ENCODE measurements around the gene LEAP2. TPM values are rescaled to one million over a fixed set of nuclear protein-coding genes. Genes with fewer than 3 reads are reported as not detected.

LEAP2 gene
- total RNA-seq, 1 experiment from 2014 or later = 0.36 TPM

DNA sequence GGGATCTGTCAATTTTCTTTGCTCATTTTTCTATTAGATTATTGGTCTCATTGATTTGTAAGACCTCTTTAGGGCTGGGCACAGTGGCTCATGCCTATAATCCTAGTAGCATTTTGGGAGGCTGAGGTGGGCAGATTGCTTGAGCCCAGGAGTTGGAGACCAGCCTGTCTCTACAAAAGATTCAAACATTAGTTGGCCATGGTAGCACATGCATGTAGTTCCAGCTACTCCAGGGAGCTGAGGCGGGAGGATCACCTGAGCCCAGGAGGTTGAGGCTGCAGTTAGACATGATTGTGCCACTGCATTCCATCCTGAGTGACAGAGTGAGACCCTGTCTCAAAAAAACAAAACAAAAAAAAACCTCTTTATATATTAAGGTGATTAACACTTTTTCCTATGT, 36.6 kb upstream of the LEAP2 start:
- H3K4me2 ChIP-seq (ENCODE audit: low read length) = no peak overlapping the region
- no TSS peak for BruUV-seq (replicated peaks)
- DNase-seq = no peak
- CTCF ChIA-PET = no interaction called here
- POLR2A ChIA-PET (ENCODE audit: unreplicated experiment) = interaction anchor here (0.6 kb wide), 1 partner anchor 125 kb away, joined by 5 read pairs; no protein-coding TSS in a partner anchor
- H3F3A ChIP-seq (ENCODE audit: low read length, unreplicated experiment) = no peaks in the 10 kb centered on the region
- no peaks in the 10 kb centered on the region for H3K9me3 ChIP-seq (ENCODE audit: low read length)
- H3K27ac ChIP-seq (ENCODE audit: low read length) = no peak overlapping the region
- no peak for ATAC-seq
- no peak for TF ChIP-seq EZH2phosphoT487 (IDR thresholded peaks at IDR 0.05; ENCODE audit: borderline replicate concordance, low read length)
- TF ChIP-seq CTCF (conservative IDR thresholded peaks at IDR 0.05; ENCODE audit: low read depth, low read length) = no peak
- TF ChIP-seq EZH2 (IDR thresholded peaks at IDR 0.05; ENCODE audit: low read length, unreplicated experiment) = no peak
- no peaks in the 10 kb centered on the region for H4K20me1 ChIP-seq (ENCODE audit: low read length)
- intact Hi-C loops (cut with micrococcal nuclease) = no loop called here
- H3K9ac ChIP-seq (ENCODE audit: low read length) = no peak overlapping the region
- H3K4me1 ChIP-seq (ENCODE audit: insufficient read depth, low read length) = peaks cover 32% of the 10 kb centered on the region
- H3K9me2 ChIP-seq (replicated peaks; ENCODE audit: low read length) = no peaks in the 10 kb centered on the region
- no peaks in the 10 kb centered on the region for H3K79me2 ChIP-seq (ENCODE audit: low read length)
- no peaks in the 10 kb centered on the region for H3K36me3 ChIP-seq (ENCODE audit: low read depth, low read length)
- no peak overlapping the region for H2AFZ ChIP-seq (ENCODE audit: low read length)
- no peak overlapping the region for H3K4me3 ChIP-seq (ENCODE audit: low read length)
- H3K27me3 ChIP-seq (ENCODE audit: low read length) = no peaks in the 10 kb centered on the region

DNA sequence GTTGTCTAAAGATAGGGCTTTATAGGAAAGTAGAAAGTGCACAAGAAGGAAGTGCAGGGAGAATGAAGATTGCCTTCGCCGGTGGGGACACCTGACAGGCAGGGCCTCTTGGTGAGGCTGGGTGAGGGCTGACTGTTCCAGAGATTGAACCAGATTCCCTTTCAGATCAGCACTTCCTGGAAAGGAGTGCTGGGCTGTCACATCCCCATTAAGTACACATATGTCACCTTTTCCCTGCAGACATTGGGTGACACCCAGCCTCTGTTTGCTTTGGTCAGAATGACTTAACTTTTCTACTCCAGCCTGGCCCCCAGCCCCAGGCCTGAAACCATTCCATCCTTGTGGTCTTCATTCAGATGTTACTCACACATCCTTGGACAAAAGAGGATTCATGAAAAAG, 35.6 kb upstream of the LEAP2 start:
- no peak overlapping the region for H3K4me3 ChIP-seq (ENCODE audit: low read length)
- H3K79me2 ChIP-seq (ENCODE audit: low read length) = no peaks in the 10 kb centered on the region
- H3F3A ChIP-seq (ENCODE audit: low read length, unreplicated experiment) = no peaks in the 10 kb centered on the region
- no peaks in the 10 kb centered on the region for H3K9me2 ChIP-seq (replicated peaks; ENCODE audit: low read length)
- DNase-seq = peak; percentile 48
- intact Hi-C loops (cut with micrococcal nuclease) = no loop called here
- H3K27me3 ChIP-seq (ENCODE audit: low read length) = no peaks in the 10 kb centered on the region
- H3K27ac ChIP-seq (ENCODE audit: low read length) = no peak overlapping the region
- TF ChIP-seq EZH2phosphoT487 (IDR thresholded peaks at IDR 0.05; ENCODE audit: borderline replicate concordance, low read length) = no peak
- no peak for TF ChIP-seq CTCF (conservative IDR thresholded peaks at IDR 0.05; ENCODE audit: low read depth, low read length)
- no peak for TF ChIP-seq EZH2 (IDR thresholded peaks at IDR 0.05; ENCODE audit: low read length, unreplicated experiment)
- POLR2A ChIA-PET (ENCODE audit: unreplicated experiment) = no interaction called here
- no peaks in the 10 kb centered on the region for H3K36me3 ChIP-seq (ENCODE audit: low read depth, low read length)
- CTCF ChIA-PET = no interaction called here
- no TSS peak for BruUV-seq (replicated peaks)
- no peak overlapping the region for H3K4me2 ChIP-seq (ENCODE audit: low read length)
- no peak overlapping the region for H3K9ac ChIP-seq (ENCODE audit: low read length)
- H3K4me1 ChIP-seq (ENCODE audit: insufficient read depth, low read length) = peaks cover 32% of the 10 kb centered on the region
- H3K9me3 ChIP-seq (ENCODE audit: low read length) = no peaks in the 10 kb centered on the region
- no peak overlapping the region for H2AFZ ChIP-seq (ENCODE audit: low read length)
- H4K20me1 ChIP-seq (ENCODE audit: low read length) = no peaks in the 10 kb centered on the region
- ATAC-seq = peak; percentile 76

DNA sequence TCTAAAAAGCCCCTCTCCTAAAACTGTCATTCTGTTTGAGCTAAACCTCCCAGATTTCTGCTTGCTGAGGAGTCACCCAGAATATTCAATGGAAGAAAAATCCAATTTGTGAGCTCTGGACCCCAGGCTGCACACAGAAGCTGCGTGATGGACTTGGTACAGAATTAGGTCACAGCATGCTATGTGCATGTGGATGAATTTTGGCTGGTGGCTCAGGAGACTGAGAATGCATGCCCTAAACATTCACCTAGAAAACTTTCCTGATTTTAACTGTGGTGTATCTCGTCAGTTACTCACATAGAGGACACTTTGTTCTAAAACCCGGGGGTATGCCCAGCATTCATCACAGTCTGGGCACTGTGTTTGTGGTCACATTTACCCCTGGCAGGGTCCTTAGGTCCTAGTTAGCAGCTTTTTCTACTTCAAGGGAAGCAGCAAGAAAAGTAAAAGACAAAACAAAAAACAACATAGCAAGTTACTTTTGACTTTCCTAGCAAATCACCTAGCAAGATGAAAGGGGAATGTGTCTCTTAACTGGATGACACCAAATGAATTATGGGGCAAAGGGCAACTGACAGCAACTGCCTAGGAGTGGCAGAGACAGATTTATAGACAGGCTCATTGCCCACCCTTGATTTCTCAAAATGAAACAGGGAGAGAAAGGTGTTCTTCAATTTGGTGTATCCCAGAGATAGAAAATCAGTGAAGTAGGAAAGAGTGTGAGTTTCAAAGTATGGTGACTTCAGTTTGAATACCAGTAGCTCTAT, 34.8 kb upstream of the LEAP2 start:
- ChIA-PET POLR2A (ENCODE audit: unreplicated experiment) (no interaction called here), CTCF (no interaction called here)
- Histone ChIP-seq H3K27me3 (ENCODE audit: low read length) (no peaks in the 10 kb centered on the region), H3K4me2 (ENCODE audit: low read length) (no peak overlapping the region), H2AFZ (ENCODE audit: low read length) (no peak overlapping the region), H3K36me3 (ENCODE audit: low read depth, low read length) (no peaks in the 10 kb centered on the region), H4K20me1 (ENCODE audit: low read length) (no peaks in the 10 kb centered on the region), H3K4me1 (ENCODE audit: insufficient read depth, low read length) (peaks cover 32% of the 10 kb centered on the region), H3K9me3 (ENCODE audit: low read length) (no peaks in the 10 kb centered on the region), H3K9ac (ENCODE audit: low read length) (no peak overlapping the region), H3K4me3 (ENCODE audit: low read length) (no peak overlapping the region), H3K79me2 (ENCODE audit: low read length) (no peaks in the 10 kb centered on the region), H3F3A (ENCODE audit: low read length, unreplicated experiment) (no peaks in the 10 kb centered on the region), H3K27ac (ENCODE audit: low read length) (no peak overlapping the region), H3K9me2 (replicated peaks; ENCODE audit: low read length) (no peaks in the 10 kb centered on the region)
- BruUV-seq (replicated peaks) = no TSS peak
- ATAC-seq (no peak), DNase-seq (no peak)
- intact Hi-C loops (cut with micrococcal nuclease) = no loop called here
- TF ChIP-seq EZH2phosphoT487 (IDR thresholded peaks at IDR 0.05; ENCODE audit: borderline replicate concordance, low read length) = no peak
- TF ChIP-seq CTCF (conservative IDR thresholded peaks at IDR 0.05; ENCODE audit: low read depth, low read length) = no peak
- no peak for TF ChIP-seq EZH2 (IDR thresholded peaks at IDR 0.05; ENCODE audit: low read length, unreplicated experiment)
